ENCODE data around the gene SCP2. TPM values are rescaled to one million over a fixed set of nuclear protein-coding genes. Genes with fewer than 3 reads are reported as not detected.

The SCP2 gene
- total RNA-seq, 1 experiment from 2014 or later, result 53.8 TPM

- intact Hi-C loops (cut with micrococcal nuclease), result no loop called here
- Mint-ChIP-seq H3K4me3 (ENCODE audit: unreplicated experiment) (no peak overlapping the region), H3K27ac (ENCODE audit: low read depth, unreplicated experiment) (no peak overlapping the region), H3K27me3 (ENCODE audit: insufficient read depth, unreplicated experiment) (no peaks in the 10 kb centered on the region), H3K4me1 (ENCODE audit: insufficient read depth, unreplicated experiment) (peaks cover 8% of the 10 kb centered on the region), H3K9me3 (ENCODE audit: unreplicated experiment) (no peaks in the 10 kb centered on the region), H3K36me3 (ENCODE audit: insufficient read depth, unreplicated experiment) (no peaks in the 10 kb centered on the region)
- no TSS peak for BruUV-seq (replicated peaks)
- no peak for TF ChIP-seq CTCF (IDR thresholded peaks at IDR 0.05; ENCODE audit: unreplicated experiment)
- CTCF ChIA-PET, result no interaction called here
- POLR2A ChIA-PET, result no interaction called here
- no peak for DNase-seq (ENCODE audit: unreplicated experiment)
Observed at GRCh38 chr1:53088616-53089300, 161.7 kb downstream of the SCP2 start.

- no peak overlapping the region for H3K27ac Mint-ChIP-seq (ENCODE audit: low read depth, unreplicated experiment)
- ChIA-PET CTCF (interaction anchor here (0.6 to 0.8 kb wide), 2 partner anchors 75 to 91 kb away, joined by 3 read pairs; no protein-coding TSS in a partner anchor), POLR2A (no interaction called here)
- no peak for DNase-seq (ENCODE audit: unreplicated experiment)
- no peaks in the 10 kb centered on the region for H3K9me3 Mint-ChIP-seq (ENCODE audit: unreplicated experiment)
- no TSS peak for BruUV-seq (replicated peaks)
- H3K4me1 Mint-ChIP-seq (ENCODE audit: insufficient read depth, unreplicated experiment), result peaks cover 3% of the 10 kb centered on the region
- H3K36me3 Mint-ChIP-seq (ENCODE audit: insufficient read depth, unreplicated experiment), result no peaks in the 10 kb centered on the region
- H3K4me3 Mint-ChIP-seq (ENCODE audit: unreplicated experiment), result no peak overlapping the region
- TF ChIP-seq CTCF (IDR thresholded peaks at IDR 0.05; ENCODE audit: unreplicated experiment), result no peak
- intact Hi-C loops (cut with micrococcal nuclease), result no loop called here
- H3K27me3 Mint-ChIP-seq (ENCODE audit: insufficient read depth, unreplicated experiment), result no peaks in the 10 kb centered on the region
Observed at GRCh38 chr1:53089478-53090226, 162.6 kb downstream of the SCP2 start.

- intact Hi-C loops (cut with micrococcal nuclease), result no loop called here
- CTCF ChIA-PET, result interaction anchor here (0.6 to 0.8 kb wide), 2 partner anchors 75 to 90 kb away, joined by 3 read pairs; no protein-coding TSS in a partner anchor
- Mint-ChIP-seq H3K4me1 (ENCODE audit: insufficient read depth, unreplicated experiment) (no peaks in the 10 kb centered on the region), H3K27ac (ENCODE audit: low read depth, unreplicated experiment) (no peak overlapping the region), H3K9me3 (ENCODE audit: unreplicated experiment) (no peaks in the 10 kb centered on the region), H3K36me3 (ENCODE audit: insufficient read depth, unreplicated experiment) (no peaks in the 10 kb centered on the region), H3K4me3 (ENCODE audit: unreplicated experiment) (no peak overlapping the region), H3K27me3 (ENCODE audit: insufficient read depth, unreplicated experiment) (no peaks in the 10 kb centered on the region)
- no peak for DNase-seq (ENCODE audit: unreplicated experiment)
- no TSS peak for BruUV-seq (replicated peaks)
- POLR2A ChIA-PET, result no interaction called here
- no peak for TF ChIP-seq CTCF (IDR thresholded peaks at IDR 0.05; ENCODE audit: unreplicated experiment)
Observed at GRCh38 chr1:53090227-53091147, 163.4 kb downstream of the SCP2 start.

All from MCF 10A (cell line).